DMS153 (cell line): ENCODE measurements around the gene ZPR1.
A peak's percentile ranks its signal among the peaks of the same experiment; 100 is the strongest.
"Not testable (repeated sequence)": the region's sequence is repeated elsewhere in the genome, so short reads cannot be mapped to it uniquely, and the experiment has no call there.

Source experiments
- DNase-seq: peaks from one replicate; lab custom pipeline; 2025; lab: John Stamatoyannopoulos, UW

ZPR1 gene

GRCh38 chr11:116792144-116792868, 4.5 kb upstream of the ZPR1 start:
- no peak for DNase-seq

- no peak for DNase-seq
Observed at GRCh38 chr11:116791813-116792143, 4.0 kb upstream of the ZPR1 start, which contains the start of gene APOA5. Gene APOA5 (minus strand): TSS chr11:116791879. CDS start chr11:116791860, 19 bp downstream.

GRCh38 chr11:116791002-116791812, 3.4 kb upstream of the ZPR1 start:
- peak; percentile 34 for DNase-seq

GRCh38 chr11:116790167-116791001, 2.6 kb upstream of the ZPR1 start:
- DNase-seq = no peak

- DNase-seq = no peak
Observed at GRCh38 chr11:116788975-116789374, 1.2 kb upstream of the ZPR1 start.

GRCh38 chr11:116788534-116788933, 711 bp upstream of the ZPR1 start:
- no peak for DNase-seq

GRCh38 chr11:116787436-116787785, 412 bp downstream of the ZPR1 start:
- DNase-seq = no peak

GRCh38 chr11:116786966-116787365, 857 bp downstream of the ZPR1 start:
- DNase-seq = no peak

GRCh38 chr11:116786326-116786725, 1.5 kb downstream of the ZPR1 start:
- DNase-seq = no peak

GRCh38 chr11:116782728-116783127, 5.1 kb downstream of the ZPR1 start:
- DNase-seq = no peak

- DNase-seq = no peak
Observed at GRCh38 chr11:116778556-116778955, 9.3 kb downstream of the ZPR1 start.

GRCh38 chr11:116777056-116777455, 10.8 kb downstream of the ZPR1 start:
- no peak for DNase-seq

- no peak for DNase-seq
Observed at GRCh38 chr11:116776522-116776984, 11.3 kb downstream of the ZPR1 start.

GRCh38 chr11:116775975-116776374, 11.8 kb downstream of the ZPR1 start:
- no peak for DNase-seq

- DNase-seq = no peak
Observed at GRCh38 chr11:116774661-116775060, 13.2 kb downstream of the ZPR1 start.

GRCh38 chr11:116773203-116774097, 14.4 kb downstream of the ZPR1 start:
- no peak for DNase-seq

- peak; percentile 74 for DNase-seq
Observed at GRCh38 chr11:116772443-116773202, 15.2 kb downstream of the ZPR1 start, which contains the start of gene BUD13. Gene BUD13 (minus strand): TSS chr11:116772987. CDS start chr11:116772964, 23 bp downstream.

- no peak for DNase-seq
Observed at GRCh38 chr11:116771935-116772334, 15.9 kb downstream of the ZPR1 start.

- no peak for DNase-seq
Observed at GRCh38 chr11:116762132-116762531, 25.7 kb downstream of the ZPR1 start.

- not testable (repeated sequence) for DNase-seq
Observed at GRCh38 chr11:116756044-116756443, 31.8 kb downstream of the ZPR1 start.
